Activated CD4-positive, alpha-beta T cell treated with anti-CD3 and anti-CD28 coated beads, Interleukin-2, Interleukin-6, amounts not matched to agents 100 ng/mL and 50 ng/mL, durations not matched to agents 16 hours and 8 hours (primary cell): ENCODE results near the gene ZMIZ1.

Source experiments
- DNase-seq: peaks from one replicate; pipeline ENCODE4 v3.0.0-alpha.2; 2020

The ZMIZ1 gene

GRCh38 chr10:79314761-79315601 lies 246.2 kb downstream of the ZMIZ1 start:
- DNase-seq: no peak

DNA sequence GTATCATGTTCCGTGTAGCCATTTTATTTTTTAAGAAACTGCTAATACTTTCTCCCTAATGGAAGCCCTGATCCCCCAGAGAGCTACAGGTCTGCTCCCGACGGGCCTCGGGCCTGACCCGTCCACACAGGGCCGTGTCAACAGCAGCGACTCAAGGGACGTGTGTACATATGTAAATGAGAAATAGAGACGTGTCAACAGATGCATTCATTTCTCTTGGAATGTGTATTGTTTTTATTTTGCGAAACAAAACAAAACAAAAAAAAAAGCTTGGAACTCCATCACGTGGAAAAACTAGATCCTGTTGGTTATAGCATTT lies 246.8 kb downstream of the ZMIZ1 start:
- no peak for DNase-seq

DNA sequence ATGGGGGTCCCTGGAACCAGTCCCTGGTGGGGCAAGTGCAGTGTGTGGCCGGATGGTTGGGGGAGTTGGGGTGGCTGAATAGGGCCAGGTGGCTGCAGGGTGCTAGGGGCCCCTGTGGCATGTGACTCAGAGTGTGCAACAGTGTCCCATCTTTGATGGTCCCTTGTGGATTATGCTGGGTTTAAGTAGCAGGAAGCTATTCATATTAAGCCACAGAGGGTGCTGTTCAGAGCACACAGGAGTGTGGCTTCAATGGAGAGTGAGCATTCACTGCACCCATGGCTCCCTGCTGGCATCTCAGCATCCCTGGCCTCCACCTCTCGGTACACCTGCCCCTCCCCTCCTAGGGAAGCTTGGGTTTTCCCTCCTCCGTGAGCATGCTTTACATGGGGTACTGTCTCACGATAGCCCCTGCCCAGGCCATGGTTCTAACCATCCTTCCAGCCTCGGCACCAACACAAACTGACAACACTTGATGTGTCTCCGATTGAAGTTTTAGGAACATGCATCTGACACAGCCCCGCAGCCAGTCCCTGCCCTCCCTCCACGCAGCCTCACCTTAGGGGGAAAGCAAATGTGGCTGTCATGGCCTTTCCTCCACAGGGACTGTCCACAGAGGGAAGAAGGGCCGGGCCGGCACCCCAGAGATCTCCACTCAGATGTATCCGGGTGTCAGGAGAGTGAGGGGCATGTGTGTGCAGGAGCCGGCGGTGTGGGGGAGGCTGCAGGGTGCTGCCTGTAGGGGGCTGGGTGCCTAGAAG lies 248.1 kb downstream of the ZMIZ1 start:
- peak; percentile 67 for DNase-seq

DNA sequence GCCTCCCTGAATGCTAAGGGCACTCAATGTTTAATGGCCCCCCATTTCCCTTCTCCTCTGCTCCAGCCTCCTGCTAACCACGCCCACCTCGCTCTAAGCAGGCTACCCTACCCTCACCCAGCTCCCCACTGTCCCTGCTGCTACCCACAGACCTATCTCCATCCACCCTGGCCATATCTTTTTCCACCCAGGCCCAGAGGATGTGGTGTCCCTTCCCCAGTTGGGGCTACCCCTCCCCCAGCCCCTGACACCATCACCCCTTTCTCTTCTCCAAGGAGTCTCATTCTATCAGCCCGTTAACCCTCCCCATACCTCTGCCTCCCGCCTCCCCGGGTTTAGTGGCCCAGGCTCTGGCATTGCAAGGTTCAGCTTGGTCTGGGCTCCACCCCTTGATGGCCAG lies 249.6 kb downstream of the ZMIZ1 start:
- DNase-seq: no peak

- DNase-seq: no peak
These were observed 250.5 kb downstream of the ZMIZ1 start for GRCh38 chr10:79319115-79319771.

- no peak for DNase-seq
These were observed 251.6 kb downstream of the ZMIZ1 start for GRCh38 chr10:79320316-79320715.

DNA sequence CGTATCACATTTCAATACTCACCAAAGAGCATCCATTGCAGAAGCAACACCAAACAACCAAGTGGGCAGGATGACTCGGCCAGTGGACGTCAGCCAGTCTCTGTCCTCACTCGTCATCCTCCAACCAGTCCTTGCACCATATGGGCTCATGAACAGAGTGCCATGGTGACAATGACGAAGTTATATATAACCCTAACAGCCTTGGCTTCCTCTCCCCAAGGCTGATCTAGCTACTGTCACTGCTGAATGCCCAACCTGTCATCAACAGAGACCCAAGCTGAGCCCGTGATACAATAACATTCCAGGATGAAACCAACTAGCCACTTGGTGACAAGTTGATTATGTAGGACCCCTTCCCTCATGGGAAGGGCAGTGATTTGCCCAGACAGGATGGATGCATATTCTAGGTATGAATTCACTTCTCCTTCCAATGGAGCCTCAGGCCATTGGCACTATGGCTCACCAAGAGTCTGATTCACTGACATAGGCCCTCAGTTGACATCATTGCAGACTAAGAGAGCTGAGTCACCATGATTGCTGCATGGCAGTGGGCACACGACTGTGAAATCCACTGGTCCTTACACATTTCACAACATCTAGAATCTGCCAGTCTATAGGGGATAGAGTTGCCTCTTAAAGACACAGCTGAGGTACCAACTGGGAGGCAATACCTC lies 252.2 kb downstream of the ZMIZ1 start:
- peak; percentile 77 for DNase-seq

- DNase-seq: no peak
These were observed 252.7 kb downstream of the ZMIZ1 start for GRCh38 chr10:79321494-79321882.

DNA sequence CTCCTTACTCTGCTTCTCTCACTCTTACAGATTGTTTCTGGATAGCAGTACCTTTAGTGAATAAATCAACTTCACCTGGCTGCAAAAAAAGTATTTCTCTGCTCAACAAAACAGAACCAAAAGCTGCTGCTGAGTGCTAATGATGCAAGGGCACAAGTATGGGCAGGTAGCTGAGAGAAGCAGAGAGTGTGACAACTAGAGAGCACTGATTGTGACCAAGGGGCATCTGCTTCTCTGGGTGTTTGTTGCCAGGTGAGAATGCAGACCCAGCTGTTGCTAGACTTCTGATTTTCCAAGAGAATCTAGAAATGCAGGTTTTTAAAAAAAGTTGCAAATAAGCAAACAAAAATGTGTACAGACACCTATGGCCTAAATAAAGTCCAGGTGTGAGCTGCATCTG lies 253.2 kb downstream of the ZMIZ1 start:
- DNase-seq: no peak

DNA sequence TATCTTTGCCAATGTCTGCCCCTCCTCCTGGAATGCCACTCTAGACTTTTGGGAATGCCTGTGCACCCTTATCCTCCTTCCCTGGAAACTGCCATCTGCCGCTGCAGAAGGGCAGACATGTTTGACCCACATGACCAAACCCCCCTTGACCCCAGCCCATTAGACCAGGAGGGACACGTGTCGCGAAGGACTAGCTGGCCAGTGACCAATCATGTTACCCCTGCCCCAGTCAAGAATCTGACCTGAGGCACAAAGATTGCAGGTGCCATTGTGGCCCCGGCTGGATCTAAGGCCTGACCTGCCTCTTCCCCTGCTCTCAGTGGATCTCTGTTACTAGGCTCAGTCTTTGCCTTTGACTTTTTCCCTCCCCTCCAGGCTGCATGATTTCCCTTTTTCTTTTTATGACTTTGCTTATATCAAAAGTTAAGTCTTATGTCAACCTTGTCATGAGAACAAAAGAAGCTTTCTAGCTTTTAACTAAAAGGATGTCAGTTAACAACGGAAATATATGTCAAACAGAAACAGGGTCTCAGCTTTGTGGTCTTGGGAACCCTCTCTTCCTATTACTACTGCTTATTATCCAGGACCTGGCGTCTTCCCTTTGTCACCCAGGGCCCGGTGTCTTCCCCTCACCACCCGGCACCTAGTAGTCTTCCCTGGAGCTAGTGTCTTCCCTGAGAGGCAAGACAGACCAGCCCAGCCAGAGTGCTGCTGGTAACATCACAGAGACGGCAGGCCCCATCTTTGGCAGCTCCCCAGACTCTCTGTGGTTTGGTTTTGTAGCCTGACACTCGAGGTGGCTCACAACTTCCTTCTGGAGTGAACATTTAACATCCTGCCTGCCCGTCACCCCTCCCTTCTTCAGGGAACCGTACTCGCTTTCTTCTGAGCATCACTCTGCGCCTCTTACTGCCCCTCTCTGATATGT lies 254.1 kb downstream of the ZMIZ1 start:
- DNase-seq: peak; percentile 88

- no peak for DNase-seq
These were observed 254.8 kb downstream of the ZMIZ1 start for GRCh38 chr10:79323602-79324001.

DNA sequence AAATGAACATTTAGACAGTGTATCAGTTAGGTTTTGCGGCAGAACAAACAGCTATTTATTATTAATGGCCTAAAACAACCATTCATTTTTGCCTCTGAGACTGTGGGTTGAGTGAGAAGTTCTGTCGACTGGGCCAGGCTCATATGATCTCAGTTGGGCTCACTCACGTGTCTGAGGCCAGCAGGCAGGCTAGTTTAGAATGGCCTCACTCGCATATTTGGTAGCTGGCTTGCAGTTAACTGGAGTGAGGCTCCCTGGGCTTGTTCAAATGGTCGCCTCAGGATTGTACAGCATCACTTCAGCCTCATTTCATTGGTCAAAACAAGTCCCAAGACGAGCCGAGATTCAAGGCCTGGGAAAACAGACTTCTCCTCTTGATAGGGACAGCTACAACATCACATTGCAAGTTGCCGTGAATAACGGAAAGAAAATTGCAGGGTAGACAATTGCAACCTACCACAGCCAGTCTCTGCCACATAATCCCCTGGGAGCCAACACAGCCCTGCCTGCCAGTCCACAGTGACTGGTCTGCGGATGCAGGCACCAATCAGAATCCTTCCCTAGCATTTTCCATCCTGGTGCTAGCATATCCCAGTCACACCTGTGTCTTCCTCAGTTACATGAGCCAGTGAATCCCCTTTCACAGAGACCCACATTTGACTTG lies 255.4 kb downstream of the ZMIZ1 start:
- no peak for DNase-seq

DNA sequence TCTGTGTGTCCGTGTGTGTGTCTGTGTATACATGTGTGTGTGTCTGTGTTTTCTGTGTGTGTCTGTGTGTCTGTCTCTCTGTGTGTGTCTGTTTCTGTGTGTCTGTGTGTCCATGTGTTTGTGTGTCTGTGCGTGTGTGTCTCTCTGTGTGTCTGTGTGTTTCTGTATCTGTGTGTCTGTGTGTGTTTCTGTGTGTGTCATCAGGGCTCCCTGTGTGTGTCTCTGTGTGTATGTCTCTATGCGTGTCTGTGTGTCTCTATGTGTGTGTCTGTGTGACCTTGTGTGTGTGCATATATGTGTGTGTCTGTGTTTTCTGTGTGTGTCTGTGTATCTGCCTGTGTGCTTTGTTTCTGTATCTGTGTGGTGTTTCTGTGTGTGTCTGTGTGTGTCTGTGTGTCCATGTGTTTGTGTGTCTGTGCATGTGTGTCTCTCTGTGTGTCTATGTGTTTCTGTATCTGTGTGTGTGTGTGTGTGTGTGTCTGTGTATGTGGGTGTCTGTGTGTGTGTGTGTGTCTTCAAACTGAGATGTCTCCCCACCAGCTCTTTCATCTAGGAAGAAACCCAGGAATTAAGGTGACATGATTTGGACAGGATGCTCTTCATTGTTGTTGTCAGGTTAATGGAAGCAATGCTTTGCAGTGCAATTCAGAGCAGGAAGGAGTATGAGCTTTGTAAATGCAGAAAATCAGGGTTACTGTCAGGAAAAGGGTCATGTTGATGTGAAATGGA lies 257.8 kb downstream of the ZMIZ1 start:
- DNase-seq: no peak

DNA sequence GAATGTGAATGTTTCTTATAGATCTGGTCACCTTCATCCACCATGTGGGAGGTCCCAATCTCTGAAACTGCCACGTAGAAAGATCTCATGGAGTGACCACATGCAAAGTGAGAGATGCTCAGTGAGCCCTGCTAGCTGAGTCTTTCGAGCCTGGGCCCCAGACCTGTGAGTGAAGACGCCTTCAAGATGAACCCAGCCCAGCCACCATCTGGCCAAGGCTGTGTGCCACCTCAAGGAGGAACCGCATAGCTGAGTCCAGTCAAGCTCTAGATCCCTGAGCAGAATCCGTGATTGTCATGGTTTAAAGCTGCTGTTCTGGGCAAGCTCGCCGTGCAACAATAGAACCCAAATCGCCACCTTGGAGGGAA lies 258.3 kb downstream of the ZMIZ1 start:
- DNase-seq: no peak

GRCh38 chr10:79328147-79328701 lies 259.5 kb downstream of the ZMIZ1 start:
- DNase-seq: no peak

DNA sequence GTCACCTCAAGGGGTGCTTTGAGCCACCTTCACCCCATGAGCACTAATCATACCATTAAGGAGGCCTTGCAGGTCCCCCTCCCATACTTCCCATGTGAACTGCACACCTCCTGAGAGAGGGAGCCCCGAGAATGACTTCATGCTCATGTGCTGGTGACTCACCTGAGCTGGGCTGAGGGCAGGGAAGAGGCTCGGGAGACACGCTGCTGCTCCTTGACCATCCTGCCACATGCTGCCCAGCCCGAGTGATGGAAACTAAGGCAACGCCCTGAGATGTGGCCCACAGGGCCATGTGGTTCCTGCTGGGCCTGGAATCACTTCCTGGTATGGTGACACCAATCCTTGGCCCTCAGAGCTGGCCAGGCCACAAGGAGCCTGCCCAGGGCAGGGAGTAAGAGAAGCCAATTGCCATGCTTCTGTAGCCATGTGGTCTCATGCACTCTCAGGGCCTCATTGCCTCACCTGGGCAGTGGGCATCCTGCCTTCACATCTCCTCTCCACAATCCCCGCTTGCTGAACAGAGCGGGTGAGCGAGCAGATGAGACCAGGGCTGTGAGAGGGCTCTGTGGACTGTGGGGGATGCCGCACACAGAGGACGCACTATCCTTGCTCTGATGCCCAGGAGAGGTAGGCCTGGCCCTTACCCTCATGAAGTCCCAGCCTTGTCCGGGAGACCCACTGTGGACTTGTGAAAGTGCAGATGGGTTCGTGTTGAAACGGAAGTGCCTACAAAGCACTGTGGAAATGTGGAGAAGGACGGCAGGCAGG lies 260.2 kb downstream of the ZMIZ1 start:
- DNase-seq: no peak

- DNase-seq: no peak
These were observed 260.8 kb downstream of the ZMIZ1 start for GRCh38 chr10:79329529-79329928.

GRCh38 chr10:79331226-79331625 lies 262.5 kb downstream of the ZMIZ1 start:
- DNase-seq: peak; percentile 47

DNA sequence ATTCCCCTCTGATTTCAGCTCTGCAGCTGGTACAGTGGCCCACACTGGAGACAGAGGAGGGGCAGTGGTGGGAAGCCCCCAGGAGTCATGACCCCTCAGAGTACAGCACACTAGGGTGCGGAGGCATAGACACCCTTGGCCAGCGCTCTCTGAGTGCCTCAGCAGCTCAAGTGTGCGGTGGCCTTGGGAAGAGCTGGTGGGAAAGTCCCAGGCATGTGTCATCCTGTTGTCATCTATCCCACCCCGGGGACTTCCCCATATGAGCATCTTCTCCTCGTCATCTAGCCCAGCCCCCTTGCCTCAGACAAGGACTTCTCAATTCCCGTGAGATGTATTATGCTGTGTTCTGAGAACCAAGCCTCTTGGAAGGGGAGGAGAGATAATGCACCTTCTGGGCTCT lies 262.9 kb downstream of the ZMIZ1 start:
- peak; percentile 94 for DNase-seq
